ENCODE results near the gene FAM20A. TPM values are rescaled to one million over a fixed set of nuclear protein-coding genes. Genes with fewer than 3 reads are reported as not detected.

The FAM20A gene
- total RNA-seq, 1 donor from 2014 or later = 15.6 TPM

DNA sequence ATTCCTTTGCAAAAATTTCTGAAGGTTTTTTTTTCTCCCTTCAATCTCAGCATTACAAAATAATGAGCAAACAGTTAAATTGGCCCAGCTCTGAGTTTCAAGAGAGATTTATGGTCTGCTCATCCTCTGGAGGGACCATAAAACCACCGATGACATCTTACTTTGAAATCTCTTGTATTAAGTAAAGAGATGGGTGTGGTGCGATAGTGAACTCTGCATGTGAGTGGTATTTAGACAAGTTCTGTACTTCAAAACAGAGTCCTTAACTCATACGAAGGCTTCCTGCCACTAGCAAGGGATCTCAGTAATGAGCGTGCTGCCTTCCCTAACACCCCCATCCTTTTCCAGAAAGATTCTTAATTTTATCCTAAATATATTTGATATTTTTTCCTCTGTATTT, 2.1 kb downstream of the FAM20A start:
- peak overlapping the region; percentile 80 for H3K4me3 Mint-ChIP-seq (ENCODE audit: low read depth)
- H3K27ac Mint-ChIP-seq = peak overlapping the region; percentile 88
- no peaks in the 10 kb centered on the region for H3K9me3 Mint-ChIP-seq (ENCODE audit: low read depth)
- TF ChIP-seq, protein P1, sequence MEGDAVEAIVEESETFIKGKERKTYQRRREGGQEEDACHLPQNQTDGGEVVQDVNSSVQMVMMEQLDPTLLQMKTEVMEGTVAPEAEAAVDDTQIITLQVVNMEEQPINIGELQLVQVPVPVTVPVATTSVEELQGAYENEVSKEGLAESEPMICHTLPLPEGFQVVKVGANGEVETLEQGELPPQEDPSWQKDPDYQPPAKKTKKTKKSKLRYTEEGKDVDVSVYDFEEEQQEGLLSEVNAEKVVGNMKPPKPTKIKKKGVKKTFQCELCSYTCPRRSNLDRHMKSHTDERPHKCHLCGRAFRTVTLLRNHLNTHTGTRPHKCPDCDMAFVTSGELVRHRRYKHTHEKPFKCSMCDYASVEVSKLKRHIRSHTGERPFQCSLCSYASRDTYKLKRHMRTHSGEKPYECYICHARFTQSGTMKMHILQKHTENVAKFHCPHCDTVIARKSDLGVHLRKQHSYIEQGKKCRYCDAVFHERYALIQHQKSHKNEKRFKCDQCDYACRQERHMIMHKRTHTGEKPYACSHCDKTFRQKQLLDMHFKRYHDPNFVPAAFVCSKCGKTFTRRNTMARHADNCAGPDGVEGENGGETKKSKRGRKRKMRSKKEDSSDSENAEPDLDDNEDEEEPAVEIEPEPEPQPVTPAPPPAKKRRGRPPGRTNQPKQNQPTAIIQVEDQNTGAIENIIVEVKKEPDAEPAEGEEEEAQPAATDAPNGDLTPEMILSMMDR (IDR thresholded peaks at IDR 0.05; ENCODE audit: unreplicated experiment) = no peak
- peaks cover 14% of the 10 kb centered on the region for H3K4me1 Mint-ChIP-seq (ENCODE audit: low read depth)
- DNase-seq (ENCODE audit: low spot score, unreplicated experiment) = no peak
- peaks cover 22% of the 10 kb centered on the region for H3K27me3 Mint-ChIP-seq
- no peaks in the 10 kb centered on the region for H3K36me3 Mint-ChIP-seq (ENCODE audit: insufficient read depth)

- no peak for DNase-seq (ENCODE audit: low spot score, unreplicated experiment)
- Mint-ChIP-seq H3K4me1 (ENCODE audit: low read depth) (peaks cover 14% of the 10 kb centered on the region), H3K9me3 (ENCODE audit: low read depth) (no peaks in the 10 kb centered on the region), H3K36me3 (ENCODE audit: insufficient read depth) (no peaks in the 10 kb centered on the region), H3K27me3 (peaks cover 19% of the 10 kb centered on the region), H3K27ac (no peak overlapping the region), H3K4me3 (ENCODE audit: low read depth) (peak overlapping the region; percentile 80)
- TF ChIP-seq, protein P1 (IDR thresholded peaks at IDR 0.05; ENCODE audit: unreplicated experiment) = no peak
Observed at GRCh38 chr17:68598545-68598961, 2.6 kb downstream of the FAM20A start.

GRCh38 chr17:68598074-68598473, 3.1 kb downstream of the FAM20A start:
- no peak for DNase-seq (ENCODE audit: low spot score, unreplicated experiment)
- Mint-ChIP-seq H3K27me3 (peaks cover 14% of the 10 kb centered on the region), H3K4me1 (ENCODE audit: low read depth) (peaks cover 14% of the 10 kb centered on the region), H3K36me3 (ENCODE audit: insufficient read depth) (peaks cover 2% of the 10 kb centered on the region), H3K9me3 (ENCODE audit: low read depth) (no peaks in the 10 kb centered on the region), H3K27ac (no peak overlapping the region), H3K4me3 (ENCODE audit: low read depth) (peak overlapping the region; percentile 80)
- TF ChIP-seq, protein P1 (IDR thresholded peaks at IDR 0.05; ENCODE audit: unreplicated experiment) = no peak

- Mint-ChIP-seq H3K4me1 (ENCODE audit: low read depth) (peaks cover 14% of the 10 kb centered on the region), H3K36me3 (ENCODE audit: insufficient read depth) (peaks cover 3% of the 10 kb centered on the region), H3K9me3 (ENCODE audit: low read depth) (no peaks in the 10 kb centered on the region), H3K27ac (no peak overlapping the region), H3K27me3 (no peaks in the 10 kb centered on the region), H3K4me3 (ENCODE audit: low read depth) (no peak overlapping the region)
- no peak for DNase-seq (ENCODE audit: low spot score, unreplicated experiment)
- TF ChIP-seq, protein P1 (IDR thresholded peaks at IDR 0.05; ENCODE audit: unreplicated experiment) = no peak
Observed at GRCh38 chr17:68596411-68596945, 4.7 kb downstream of the FAM20A start.

GRCh38 chr17:68595986-68596385, 5.2 kb downstream of the FAM20A start:
- Mint-ChIP-seq H3K9me3 (ENCODE audit: low read depth) (no peaks in the 10 kb centered on the region), H3K27ac (no peak overlapping the region), H3K27me3 (no peaks in the 10 kb centered on the region), H3K4me1 (ENCODE audit: low read depth) (peaks cover 14% of the 10 kb centered on the region), H3K4me3 (ENCODE audit: low read depth) (no peak overlapping the region), H3K36me3 (ENCODE audit: insufficient read depth) (peaks cover 3% of the 10 kb centered on the region)
- TF ChIP-seq, protein P1 (IDR thresholded peaks at IDR 0.05; ENCODE audit: unreplicated experiment) = no peak
- DNase-seq (ENCODE audit: low spot score, unreplicated experiment) = no peak

Data from progenitor cell of endocrine pancreas (in vitro differentiated cells).